ENCODE measurements around the gene ZBTB22.

DNA sequence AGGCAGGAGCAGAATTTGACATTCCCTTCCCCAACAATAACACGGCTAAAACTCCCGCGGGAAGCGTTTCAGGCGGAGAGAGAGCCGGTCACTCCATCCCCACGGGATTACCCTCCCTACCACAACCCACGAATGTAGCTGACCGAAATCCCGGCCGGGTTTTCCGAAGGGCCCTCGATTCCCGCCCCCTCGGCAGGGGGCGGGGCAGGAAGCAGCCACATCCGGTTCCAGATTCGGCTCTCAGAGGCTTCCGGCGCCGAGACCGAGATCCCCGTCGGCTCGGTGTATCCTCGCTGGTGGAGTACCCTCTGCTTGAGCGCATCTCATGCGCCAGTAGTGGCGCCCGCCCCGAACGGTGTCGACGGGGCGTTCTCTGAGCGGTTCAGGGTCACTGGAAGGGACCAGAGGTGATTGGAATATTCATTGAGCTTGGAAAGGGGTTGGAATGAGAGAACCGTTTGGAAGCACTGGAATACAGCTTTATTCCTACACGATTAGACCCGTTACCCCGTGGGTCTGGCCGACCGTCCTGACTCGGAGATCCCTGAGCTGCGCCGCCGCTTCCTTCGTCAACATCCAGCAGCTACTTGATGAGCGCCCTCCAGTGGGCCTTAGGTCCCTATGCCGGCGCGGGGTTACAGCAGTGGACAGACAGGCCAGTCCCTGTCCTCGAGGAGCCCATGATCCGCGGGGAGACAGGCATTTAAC is 18.2 kb downstream of the ZBTB22 start:
- TF ChIP-seq, protein P1, sequence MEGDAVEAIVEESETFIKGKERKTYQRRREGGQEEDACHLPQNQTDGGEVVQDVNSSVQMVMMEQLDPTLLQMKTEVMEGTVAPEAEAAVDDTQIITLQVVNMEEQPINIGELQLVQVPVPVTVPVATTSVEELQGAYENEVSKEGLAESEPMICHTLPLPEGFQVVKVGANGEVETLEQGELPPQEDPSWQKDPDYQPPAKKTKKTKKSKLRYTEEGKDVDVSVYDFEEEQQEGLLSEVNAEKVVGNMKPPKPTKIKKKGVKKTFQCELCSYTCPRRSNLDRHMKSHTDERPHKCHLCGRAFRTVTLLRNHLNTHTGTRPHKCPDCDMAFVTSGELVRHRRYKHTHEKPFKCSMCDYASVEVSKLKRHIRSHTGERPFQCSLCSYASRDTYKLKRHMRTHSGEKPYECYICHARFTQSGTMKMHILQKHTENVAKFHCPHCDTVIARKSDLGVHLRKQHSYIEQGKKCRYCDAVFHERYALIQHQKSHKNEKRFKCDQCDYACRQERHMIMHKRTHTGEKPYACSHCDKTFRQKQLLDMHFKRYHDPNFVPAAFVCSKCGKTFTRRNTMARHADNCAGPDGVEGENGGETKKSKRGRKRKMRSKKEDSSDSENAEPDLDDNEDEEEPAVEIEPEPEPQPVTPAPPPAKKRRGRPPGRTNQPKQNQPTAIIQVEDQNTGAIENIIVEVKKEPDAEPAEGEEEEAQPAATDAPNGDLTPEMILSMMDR (IDR thresholded peaks at IDR 0.05): peak; percentile 49 to 62 (median 61)
- peak; percentile 25 to 65 for TF ChIP-seq POLR2A (IDR thresholded peaks at IDR 0.05)
